Lung (tissue), 12 donors: Measurements from ENCODE around the gene CARD9. TPM values are rescaled to one million over a fixed set of nuclear protein-coding genes. Genes with fewer than 3 reads are reported as not detected.

ENCODE experiments used
- ATAC-seq: fragments of 200-7000 bp; cut with Tn5 transposase; one replicate; pipeline ENCODE4 v1.9.1; 2020; ENCODE audit warnings: moderate number of reproducible peaks; ENCODE audit not compliant: insufficient read depth, low FRiP score
- DNase-seq, 3 donors: peaks; one replicate each; pipeline ENCODE4 v3.0.0-alpha.2; 2013 to 2017
- H3K27ac ChIP-seq, 2 donors: one replicate each; pipeline ENCODE4 v1.5.1; 2013; ENCODE audit warnings: mild to moderate bottlenecking in 2 of 2, moderate library complexity in 2 of 2, control low read depth in 1 of 2, inconsistent platforms in 1 of 2, low read depth in 1 of 2, low read length in 1 of 2
- H3K27me3 ChIP-seq, 3 donors: one replicate each; pipeline ENCODE4 v1.5.1; 2013; ENCODE audit warnings: low read length in 2 of 3; ENCODE audit not compliant: control insufficient read depth in 3 of 3, insufficient read depth in 3 of 3
- H3K36me3 ChIP-seq, 4 donors: one replicate each; pipeline ENCODE4 v1.5.1; 2013; ENCODE audit warnings: low read length in 4 of 4, mild to moderate bottlenecking in 1 of 4, moderate library complexity in 1 of 4; ENCODE audit not compliant: control insufficient read depth in 4 of 4, insufficient read depth in 4 of 4
- H3K4me1 ChIP-seq, 5 donors: one replicate each; pipeline ENCODE4 v1.5.1; 2013; ENCODE audit warnings: low read length in 5 of 5, mild to moderate bottlenecking in 2 of 5, moderate library complexity in 1 of 5; ENCODE audit not compliant: control insufficient read depth in 5 of 5, insufficient read depth in 5 of 5
- H3K4me3 ChIP-seq: one replicate; pipeline ENCODE4 v1.5.1; 2013; ENCODE audit warnings: mild to moderate bottlenecking, control low read depth, moderate library complexity
- H3K9ac ChIP-seq, 2 donors: one replicate each; pipeline ENCODE4 v1.5.1; 2013; ENCODE audit warnings: low read length in 2 of 2, control low read depth in 1 of 2; ENCODE audit not compliant: insufficient read depth in 1 of 2
- H3K9me3 ChIP-seq, 4 donors: one replicate each; pipeline ENCODE4 v1.5.1; 2013; ENCODE audit warnings: low read length in 3 of 4, mild to moderate bottlenecking in 1 of 4, moderate library complexity in 1 of 4; ENCODE audit not compliant: control insufficient read depth in 4 of 4, insufficient read depth in 3 of 4
- CTCF ChIP-seq: IDR thresholded peaks from 2 replicates; pipeline ENCODE4 v1.5.1; 2012; ENCODE audit warnings: mild to moderate bottlenecking; ENCODE audit errors: control extremely low read depth, extremely low read depth
- WGBS, 2 donors: extraction: QIAGEN DNeasy Blood & Tissue Kit; methylation state at CpG; one replicate each; pipeline ENCODE4 v1.1.7; 2013; 5-methylcytosine and 5-hydroxymethylcytosine counted together
- polyA plus RNA-seq, 2 donors: library from polyadenylated mRNA; stranded (reverse); fragments of 200-250 nt; gene quantifications; one replicate each; pipeline ENCODE4 v1.2.1, GENCODE V29; 2013
- total RNA-seq, 2 donors: library from RNA; depleted of rRNA in 1 of 2; stranded (reverse); fragments of >200 nt in 1 of 2; gene quantifications; one replicate each; pipeline ENCODE4 v1.2.1, GENCODE V29; 2014 to 2021
- donor health status: control.
- donor health status: control.
- donor health status: Bipolar disorder and iron deficiency.
- donor health status: healthy.
- donor health status: DM: yes; HTN: yes; CAD: no.

The CARD9 gene
- total and polyA plus RNA-seq, 4 donors = 3.8 to 16.0 (median 11.5) TPM

- Histone ChIP-seq H3K9me3 (peaks cover 0 to 8% (median 0%) of the 10 kb centered on the region in 4 donors), H3K4me1 (peaks cover 0 to 3% (median 0%) of the 10 kb centered on the region in 5 donors), H3K4me3 (no peak overlapping the region), H3K27ac (no peak overlapping the region), H3K27me3 (no peaks in the 10 kb centered on the region), H3K9ac (no peak overlapping the region), H3K36me3 (no peaks in the 10 kb centered on the region)
- TF ChIP-seq CTCF = no peak
- no peak for DNase-seq
- ATAC-seq = no peak
- WGBS, 2 donors = 87 to 91% methylated on average over 13 of the region's 13 CpGs
Observed at GRCh38 chr9:136316896-136317676, 56.4 kb downstream of the CARD9 start.

GRCh38 chr9:136316271-136316751 lies 57.2 kb downstream of the CARD9 start:
- no peak for ATAC-seq
- no peak for DNase-seq

GRCh38 chr9:136314944-136315343 lies 58.5 kb downstream of the CARD9 start:
- H3K27ac ChIP-seq = no peak overlapping the region
- WGBS, 2 donors = 90 to 96% methylated on average over 4 of the region's 4 CpGs
- peaks cover 0 to 5% (median 0%) of the 10 kb centered on the region in 5 donors for H3K4me1 ChIP-seq
- no peaks in the 10 kb centered on the region for H3K36me3 ChIP-seq
- no peak overlapping the region for H3K9ac ChIP-seq
- no peak for DNase-seq
- H3K4me3 ChIP-seq = no peak overlapping the region
- no peak for TF ChIP-seq CTCF
- H3K27me3 ChIP-seq = no peaks in the 10 kb centered on the region
- no peak for ATAC-seq
- H3K9me3 ChIP-seq = peaks cover 0 to 6% (median 0%) of the 10 kb centered on the region in 4 donors

More at GRCh38 chr9:136316271-136316751, 57.2 kb downstream of the CARD9 start:
- 91 to 92% methylated on average over 23 of the region's 23 CpGs for WGBS, 2 donors
- Histone ChIP-seq H3K9me3 (peaks cover 0 to 6% (median 0%) of the 10 kb centered on the region in 4 donors), H3K9ac (no peak overlapping the region), H3K4me1 (peaks cover 0 to 5% (median 0%) of the 10 kb centered on the region in 5 donors), H3K27ac (no peak overlapping the region), H3K4me3 (no peak overlapping the region), H3K36me3 (no peaks in the 10 kb centered on the region), H3K27me3 (no peaks in the 10 kb centered on the region)
- no peak for TF ChIP-seq CTCF
